Right cardiac atrium (tissue), 5 donors: ENCODE measurements around the gene BCAS1. TPM values are rescaled to one million over a fixed set of nuclear protein-coding genes. Genes with fewer than 3 reads are reported as not detected.

ENCODE experiments used
- ATAC-seq, 2 donors: fragments of 200-7000 bp; cut with Tn5 transposase; one replicate each; pipeline versions ENCODE4 v1.8.0 to v1.9.1; 2020; ENCODE audit warnings: moderate library complexity in 2 of 2, mild to moderate bottlenecking in 1 of 2
- DNase-seq, 3 donors: peaks; one replicate each; pipeline ENCODE4 v3.0.0-alpha.2; 2020
- H3K27ac ChIP-seq: one replicate; pipeline ENCODE4 v1.5.1; 2013; ENCODE audit warnings: mild to moderate bottlenecking, low read length, control low read depth, moderate library complexity
- H3K27me3 ChIP-seq: one replicate; pipeline ENCODE4 v1.6.1; 2013; ENCODE audit not compliant: control insufficient read depth, insufficient read depth
- H3K4me1 ChIP-seq: one replicate; pipeline ENCODE4 v1.6.1; 2013; ENCODE audit warnings: low read length; ENCODE audit not compliant: control insufficient read depth, insufficient read depth
- H3K4me3 ChIP-seq: one replicate; pipeline ENCODE4 v1.5.1; 2013; ENCODE audit warnings: low read length, control low read depth
- H3K9me3 ChIP-seq: one replicate; pipeline ENCODE4 v1.6.1; 2013; ENCODE audit warnings: low read length; ENCODE audit not compliant: control insufficient read depth
- WGBS: extraction: QIAGEN DNeasy Blood & Tissue Kit; methylation state at CpG from one replicate; pipeline ENCODE4 v1.1.7; 2013; 5-methylcytosine and 5-hydroxymethylcytosine counted together
- intact Hi-C, 4 donors: fragments of 100-400 bp; cut with DNase I; formaldehyde crosslinking; loops; one replicate each; pipeline versions ENCODE4 v1.11.0 to v1.14.0; 2022 to 2023
- microRNA-seq, 2 donors: library from miRNA; unstranded; fragments of <30 nt; microRNA quantifications; one replicate each; pipeline ENCODE4 v1.2.0, GENCODE V29; 2020 to 2021
- polyA plus RNA-seq: library from polyadenylated mRNA; stranded (reverse); fragments of 200-250 nt; gene quantifications from one replicate; pipeline ENCODE4 v1.2.3, GENCODE V29; 2013
- total RNA-seq, 4 donors: library from RNA; stranded (reverse); fragmentation: NEBNext Ultra II Directional; extraction: Animal tissue kit (Norgen Biotek cat#: 25700); gene quantifications; one replicate each; pipeline ENCODE4 v1.2.1, GENCODE V29; 2021
- donor health status: healthy with polysubstance abuse.
- donor health status: DM: no; HTN: yes; CAD: no.
- donor health status: DM: no; HTN: no; CAD: no.
- donor health status: DM: no; HTN: yes; CAD: no; lungs with severe emphysema.
- donor health status: DM: yes; HTN: yes; CAD: no.

BCAS1 gene
- total and polyA plus RNA-seq, 5 donors = 0.18 TPM; not detected in 3

DNA sequence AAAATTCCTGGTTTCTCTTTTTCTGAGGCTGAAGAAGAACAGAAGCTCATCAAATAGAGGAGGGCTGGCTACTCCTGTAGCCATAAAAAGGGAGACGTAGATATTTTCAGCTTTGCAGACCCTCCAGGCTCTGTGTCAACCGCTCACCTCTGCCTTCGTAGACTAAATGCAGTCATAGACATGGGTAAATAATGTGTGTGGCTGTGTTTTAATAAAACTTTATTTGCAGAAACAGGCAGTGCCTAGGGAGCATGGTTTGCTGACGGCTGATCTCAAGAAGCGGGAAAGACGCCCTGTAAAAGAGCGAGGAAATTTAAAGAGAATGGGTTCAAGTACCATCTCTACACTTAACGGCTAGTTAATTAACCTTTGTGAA lies 171.8 kb downstream of the BCAS1 start:
- H3K27ac ChIP-seq = no peak overlapping the region
- H3K4me1 ChIP-seq = peaks cover 18% of the 10 kb centered on the region
- H3K9me3 ChIP-seq = no peaks in the 10 kb centered on the region
- H3K4me3 ChIP-seq = no peak overlapping the region
- DNase-seq (no peak), ATAC-seq (no peak)
- 94% methylated on average over 8 of the region's 8 CpGs for WGBS
- intact Hi-C loops = no loop called here
- H3K27me3 ChIP-seq = no peaks in the 10 kb centered on the region

DNA sequence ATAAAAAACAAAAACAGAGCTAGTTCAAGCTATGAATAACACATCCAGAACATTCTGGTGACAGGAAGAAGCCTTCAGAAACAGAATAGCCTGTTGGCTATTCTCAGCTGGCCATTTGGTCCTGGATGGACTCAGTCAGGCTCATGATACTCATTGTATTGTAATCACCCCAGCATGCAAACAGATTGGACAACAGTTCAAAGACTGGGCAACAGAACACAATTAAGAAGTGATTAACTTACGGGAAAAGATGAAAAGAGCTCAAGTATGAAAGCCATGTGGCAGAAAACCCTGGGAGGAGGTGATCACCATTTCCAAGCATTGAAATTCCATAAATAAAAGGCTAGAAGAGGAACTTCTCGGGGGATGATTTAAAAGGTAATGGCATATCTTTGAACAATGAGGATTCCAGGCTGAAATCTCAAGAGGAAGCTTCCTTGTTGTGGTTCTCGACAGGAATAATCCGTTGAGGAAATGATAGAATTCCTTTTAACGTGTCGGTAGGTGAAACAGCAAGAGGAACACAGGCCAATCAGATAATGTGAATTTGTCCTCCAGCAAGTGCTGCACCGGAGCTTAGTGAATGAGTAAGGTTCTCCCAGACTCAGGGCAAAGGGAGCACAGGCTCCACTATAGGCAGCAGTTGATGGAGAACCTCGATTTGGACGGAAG lies 172.4 kb downstream of the BCAS1 start:
- Histone ChIP-seq H3K27ac (no peak overlapping the region), H3K4me3 (no peak overlapping the region), H3K27me3 (no peaks in the 10 kb centered on the region), H3K9me3 (no peaks in the 10 kb centered on the region), H3K4me1 (peaks cover 18% of the 10 kb centered on the region)
- ATAC-seq = peak in 1 of 2 donors; percentile 78
- no peak for DNase-seq
- intact Hi-C loops = no loop called here
- 53% methylated on average over 9 of the region's 9 CpGs for WGBS

DNA sequence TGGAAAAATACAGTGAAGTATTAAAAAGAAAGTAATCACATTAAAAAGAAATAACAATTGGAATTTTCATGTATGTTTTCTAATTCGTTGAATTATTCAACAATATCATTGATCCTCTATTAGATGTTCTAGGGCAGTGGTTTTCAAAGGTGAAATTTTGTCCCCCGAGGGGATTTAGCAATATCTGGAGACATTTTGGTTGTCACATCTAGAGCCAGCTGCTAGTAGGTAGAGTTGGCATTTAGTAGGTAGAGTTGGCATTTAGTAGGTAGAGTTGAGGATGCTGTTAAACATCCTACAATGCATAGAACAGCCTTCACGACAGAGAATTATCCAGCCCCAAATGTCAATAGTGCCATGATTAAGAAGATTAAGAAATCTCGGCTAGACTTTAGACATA lies 173.7 kb downstream of the BCAS1 start:
- Histone ChIP-seq H3K4me1 (peaks cover 13% of the 10 kb centered on the region), H3K9me3 (no peaks in the 10 kb centered on the region), H3K4me3 (no peak overlapping the region), H3K27ac (no peak overlapping the region), H3K27me3 (no peaks in the 10 kb centered on the region)
- intact Hi-C loops = no loop called here
- ATAC-seq (no peak), DNase-seq (no peak)
- 96% methylated on average over 4 of the region's 4 CpGs for WGBS

DNA sequence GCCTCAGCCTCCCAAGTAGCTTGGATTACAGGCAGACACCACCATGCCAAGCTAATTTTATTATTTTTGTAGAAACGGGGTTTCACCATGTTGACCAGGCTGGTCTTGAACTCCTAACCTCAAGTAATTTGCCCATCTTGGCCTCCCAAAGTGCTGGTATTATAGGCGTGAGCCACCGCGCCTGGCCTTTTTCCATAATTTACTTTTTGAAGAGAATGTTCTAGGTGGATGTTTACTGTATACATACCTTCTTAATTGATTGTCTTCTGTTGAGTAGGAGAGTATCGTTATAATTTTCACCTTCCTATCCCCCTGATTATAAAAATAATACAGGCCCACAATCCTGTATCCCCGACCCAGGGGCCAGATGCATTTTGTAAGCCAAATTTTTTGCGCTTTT lies 174.4 kb downstream of the BCAS1 start:
- intact Hi-C loops = no loop called here
- 97% methylated on average over 7 of the region's 7 CpGs for WGBS

DNA sequence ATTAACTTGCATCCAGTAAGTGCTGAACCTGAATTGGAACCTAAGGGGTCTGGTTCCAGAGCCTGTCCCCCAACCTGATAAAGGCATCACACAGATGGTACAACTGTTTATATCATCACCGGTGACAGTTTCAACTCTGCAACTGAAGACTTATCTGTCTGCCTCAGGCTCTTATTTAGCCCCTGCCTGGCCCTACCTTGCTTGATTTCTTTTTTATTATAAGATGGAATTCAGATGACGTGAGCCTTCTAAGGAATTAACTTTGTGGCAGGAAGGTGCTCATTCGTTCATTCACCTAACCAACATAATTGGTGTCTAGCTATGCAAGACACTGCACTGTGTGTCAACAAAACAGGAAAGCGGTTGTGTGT lies 175.0 kb downstream of the BCAS1 start:
- ATAC-seq (no peak), DNase-seq (no peak)
- intact Hi-C loops = no loop called here
- H3K9me3 ChIP-seq = no peaks in the 10 kb centered on the region
- H3K27ac ChIP-seq = no peak overlapping the region
- no peaks in the 10 kb centered on the region for H3K27me3 ChIP-seq
- H3K4me3 ChIP-seq = no peak overlapping the region
- 94% methylated on average over 4 of the region's 4 CpGs for WGBS
- peaks cover 14% of the 10 kb centered on the region for H3K4me1 ChIP-seq

More for the DNA sequence above, 174.4 kb downstream of the BCAS1 start:
- Histone ChIP-seq H3K27ac (no peak overlapping the region), H3K27me3 (no peaks in the 10 kb centered on the region), H3K4me1 (peaks cover 11% of the 10 kb centered on the region), H3K9me3 (no peaks in the 10 kb centered on the region), H3K4me3 (no peak overlapping the region)
- no peak for DNase-seq
- no peak for ATAC-seq

DNA sequence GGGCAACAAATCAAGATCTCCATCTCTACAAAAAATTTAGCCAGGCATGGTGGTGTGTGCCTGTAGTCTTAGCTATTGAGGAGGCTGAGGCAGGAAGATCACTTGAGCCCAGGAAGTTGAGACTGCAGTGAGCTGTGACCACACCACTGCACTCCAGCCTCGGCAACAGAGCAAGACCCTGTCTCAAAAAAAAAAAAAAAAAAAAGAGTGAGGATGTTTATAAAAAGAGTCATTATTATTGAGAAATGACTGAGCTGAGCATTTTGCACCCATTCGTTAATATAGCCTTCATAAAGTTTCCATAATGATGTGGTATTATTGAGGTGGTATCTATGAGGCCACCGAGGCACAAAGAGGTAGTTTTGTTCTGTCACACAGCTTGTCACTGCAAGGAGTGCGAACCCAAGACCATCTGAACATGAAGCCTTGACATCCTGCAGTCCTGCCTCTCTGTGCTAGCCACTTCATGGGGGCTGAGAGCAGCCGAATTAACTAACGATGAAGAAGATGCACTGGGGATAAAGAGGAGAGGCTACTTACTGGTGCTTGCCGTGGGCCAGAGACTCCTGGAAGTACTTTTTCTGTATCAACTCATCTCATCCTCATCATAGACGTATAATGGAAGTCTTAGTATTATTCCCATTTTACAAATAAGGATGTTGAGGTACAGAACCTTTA lies 175.5 kb downstream of the BCAS1 start:
- no peaks in the 10 kb centered on the region for H3K27me3 ChIP-seq
- ATAC-seq (no peak), DNase-seq (no peak)
- intact Hi-C loops = no loop called here
- H3K9me3 ChIP-seq = no peaks in the 10 kb centered on the region
- 91% methylated on average over 8 of the region's 8 CpGs for WGBS
- H3K27ac ChIP-seq = no peak overlapping the region
- no peak overlapping the region for H3K4me3 ChIP-seq
- H3K4me1 ChIP-seq = peaks cover 13% of the 10 kb centered on the region

Small RNAs within 50 kb of the gene (microRNA-seq; reads per million reads assigned to microRNA genes)
- gene MIR4756 = 0 reads per million in 2 donors

Other genes with a start within 250 kb of the BCAS1 start
- not detected for gene CYP24A1, start 103.4 kb upstream of the BCAS1 start, total RNA-seq
- not detected for gene CYP24A1, start 103.4 kb upstream of the BCAS1 start, polyA plus RNA-seq
- gene PFDN4, start 137.5 kb upstream of the BCAS1 start, total RNA-seq = 10 to 100 TPM; 19.6 to 28.4 (median 25.6) TPM
- gene PFDN4, start 137.5 kb upstream of the BCAS1 start, polyA plus RNA-seq = 88.6 TPM